ENCODE data around the gene FLRT1.

DNA sequence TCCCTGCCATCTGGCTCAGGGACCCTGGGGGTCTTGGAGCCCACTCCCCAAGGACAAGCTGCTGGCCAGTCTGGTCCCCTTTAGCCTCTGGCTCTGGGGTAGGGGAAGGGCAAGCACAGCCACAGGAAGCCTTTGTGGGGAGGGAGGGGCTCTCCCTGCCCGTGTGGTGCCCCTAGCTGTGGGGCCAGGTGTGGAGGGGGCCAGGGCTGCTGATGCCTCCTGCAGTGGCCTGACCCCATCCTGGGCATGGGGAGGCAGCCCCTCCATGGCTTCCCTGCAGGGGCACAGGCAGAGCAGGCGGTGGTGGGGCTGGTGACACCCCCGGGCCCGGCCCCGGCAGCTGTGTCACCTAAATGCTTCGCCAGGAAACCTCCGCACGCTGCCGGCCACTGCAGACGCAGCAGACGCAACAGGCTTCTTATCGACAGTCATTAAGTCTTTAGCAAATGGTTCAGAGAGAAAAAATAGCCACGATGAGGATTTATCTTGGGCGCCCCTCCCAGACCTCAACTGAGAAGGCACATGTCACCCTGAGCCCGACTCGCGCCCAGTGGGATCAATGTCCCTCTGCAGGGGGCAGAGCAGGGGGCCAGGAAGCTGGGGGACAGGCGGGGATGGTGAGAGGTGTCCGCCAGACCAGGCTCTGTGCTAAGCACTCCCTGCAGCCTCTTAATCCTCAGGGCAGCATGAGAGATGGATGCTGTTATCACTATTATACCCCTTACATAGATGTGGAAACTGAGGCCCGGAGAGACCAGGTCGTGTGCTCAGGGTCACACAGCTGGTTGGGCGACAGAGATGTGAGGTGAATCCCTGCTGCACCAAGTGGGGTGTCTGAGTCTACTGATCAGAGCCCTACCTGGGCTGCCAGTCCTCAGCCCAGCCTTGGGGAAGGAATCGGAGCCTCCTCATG, 33.9 kb downstream of the FLRT1 start:
- TF ChIP-seq POLR2AphosphoS5 (IDR thresholded peaks at IDR 0.05; ENCODE audit: low read depth), result no peak
- TF ChIP-seq, protein P1, sequence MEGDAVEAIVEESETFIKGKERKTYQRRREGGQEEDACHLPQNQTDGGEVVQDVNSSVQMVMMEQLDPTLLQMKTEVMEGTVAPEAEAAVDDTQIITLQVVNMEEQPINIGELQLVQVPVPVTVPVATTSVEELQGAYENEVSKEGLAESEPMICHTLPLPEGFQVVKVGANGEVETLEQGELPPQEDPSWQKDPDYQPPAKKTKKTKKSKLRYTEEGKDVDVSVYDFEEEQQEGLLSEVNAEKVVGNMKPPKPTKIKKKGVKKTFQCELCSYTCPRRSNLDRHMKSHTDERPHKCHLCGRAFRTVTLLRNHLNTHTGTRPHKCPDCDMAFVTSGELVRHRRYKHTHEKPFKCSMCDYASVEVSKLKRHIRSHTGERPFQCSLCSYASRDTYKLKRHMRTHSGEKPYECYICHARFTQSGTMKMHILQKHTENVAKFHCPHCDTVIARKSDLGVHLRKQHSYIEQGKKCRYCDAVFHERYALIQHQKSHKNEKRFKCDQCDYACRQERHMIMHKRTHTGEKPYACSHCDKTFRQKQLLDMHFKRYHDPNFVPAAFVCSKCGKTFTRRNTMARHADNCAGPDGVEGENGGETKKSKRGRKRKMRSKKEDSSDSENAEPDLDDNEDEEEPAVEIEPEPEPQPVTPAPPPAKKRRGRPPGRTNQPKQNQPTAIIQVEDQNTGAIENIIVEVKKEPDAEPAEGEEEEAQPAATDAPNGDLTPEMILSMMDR (IDR thresholded peaks at IDR 0.05; ENCODE audit: insufficient read depth, low read length), result no peak
- TF ChIP-seq, protein P2, sequence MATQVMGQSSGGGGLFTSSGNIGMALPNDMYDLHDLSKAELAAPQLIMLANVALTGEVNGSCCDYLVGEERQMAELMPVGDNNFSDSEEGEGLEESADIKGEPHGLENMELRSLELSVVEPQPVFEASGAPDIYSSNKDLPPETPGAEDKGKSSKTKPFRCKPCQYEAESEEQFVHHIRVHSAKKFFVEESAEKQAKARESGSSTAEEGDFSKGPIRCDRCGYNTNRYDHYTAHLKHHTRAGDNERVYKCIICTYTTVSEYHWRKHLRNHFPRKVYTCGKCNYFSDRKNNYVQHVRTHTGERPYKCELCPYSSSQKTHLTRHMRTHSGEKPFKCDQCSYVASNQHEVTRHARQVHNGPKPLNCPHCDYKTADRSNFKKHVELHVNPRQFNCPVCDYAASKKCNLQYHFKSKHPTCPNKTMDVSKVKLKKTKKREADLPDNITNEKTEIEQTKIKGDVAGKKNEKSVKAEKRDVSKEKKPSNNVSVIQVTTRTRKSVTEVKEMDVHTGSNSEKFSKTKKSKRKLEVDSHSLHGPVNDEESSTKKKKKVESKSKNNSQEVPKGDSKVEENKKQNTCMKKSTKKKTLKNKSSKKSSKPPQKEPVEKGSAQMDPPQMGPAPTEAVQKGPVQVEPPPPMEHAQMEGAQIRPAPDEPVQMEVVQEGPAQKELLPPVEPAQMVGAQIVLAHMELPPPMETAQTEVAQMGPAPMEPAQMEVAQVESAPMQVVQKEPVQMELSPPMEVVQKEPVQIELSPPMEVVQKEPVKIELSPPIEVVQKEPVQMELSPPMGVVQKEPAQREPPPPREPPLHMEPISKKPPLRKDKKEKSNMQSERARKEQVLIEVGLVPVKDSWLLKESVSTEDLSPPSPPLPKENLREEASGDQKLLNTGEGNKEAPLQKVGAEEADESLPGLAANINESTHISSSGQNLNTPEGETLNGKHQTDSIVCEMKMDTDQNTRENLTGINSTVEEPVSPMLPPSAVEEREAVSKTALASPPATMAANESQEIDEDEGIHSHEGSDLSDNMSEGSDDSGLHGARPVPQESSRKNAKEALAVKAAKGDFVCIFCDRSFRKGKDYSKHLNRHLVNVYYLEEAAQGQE (IDR thresholded peaks at IDR 0.05; ENCODE audit: insufficient replicate concordance, low read depth), result no peak
